HepG2 (cell line): ENCODE data around the gene SF1. TPM values are rescaled to one million over a fixed set of nuclear protein-coding genes. Genes with fewer than 3 reads are reported as not detected.

Experiments
- AGO2 ChIP-seq: fragments of 200-400 bp; formaldehyde crosslinking; optimal IDR thresholded peaks from 2 replicates; pipeline ENCODE3; 2017; ENCODE audit warnings: mild to moderate bottlenecking, low read depth, low read length, moderate library complexity
- ELF4 ChIP-seq: sonication (generic); formaldehyde crosslinking; IDR thresholded peaks from 2 replicates; pipeline ENCODE4 v1.5.0; 2020; ENCODE audit warnings: missing genetic modification reagents, mild to moderate bottlenecking, moderate library complexity, borderline replicate concordance
- IRX3 ChIP-seq: sonication (generic); formaldehyde crosslinking; IDR thresholded peaks from 2 replicates; pipeline ENCODE4 v1.8.1; 2023; ENCODE audit warnings: mild to moderate bottlenecking, low read depth, missing genetic modification reagents, borderline replicate concordance
- KLF6 ChIP-seq: IDR thresholded peaks from 2 replicates; pipeline ENCODE4 v1.8.0; 2016; ENCODE audit warnings: missing biosample characterization, missing genetic modification reagents
- POLR2G ChIP-seq: fragments of 200-400 bp; formaldehyde crosslinking; IDR thresholded peaks from 2 replicates; pipeline ENCODE4 v1.6.1; 2018; ENCODE audit warnings: mild to moderate bottlenecking, low read depth, low read length, moderate library complexity
- SIN3B ChIP-seq: fragments of 150-350 bp; IDR thresholded peaks from 2 replicates; pipeline ENCODE4 v1.6.1; 2014; ENCODE audit warnings: low read length
- ZNF251 ChIP-seq: sonication (generic); formaldehyde crosslinking; IDR thresholded peaks from 2 replicates; pipeline ENCODE4 v1.9.0; 2021; ENCODE audit warnings: mild to moderate bottlenecking, missing genetic modification reagents
- ZNF546 ChIP-seq: sonication (generic); formaldehyde crosslinking; conservative IDR thresholded peaks from 2 replicates; pipeline ENCODE4 v1.8.1; 2023; ENCODE audit warnings: mild to moderate bottlenecking, missing genetic modification reagents
- ZNF691 ChIP-seq: sonication (generic); formaldehyde crosslinking; IDR thresholded peaks from 2 replicates; pipeline ENCODE4 v1.4.0; 2020; ENCODE audit warnings: missing genetic modification reagents, low read depth, mild to moderate bottlenecking, borderline replicate concordance
- polyA plus RNA-seq, 8 experiments: library from polyadenylated mRNA; depleted of rRNA in 3 of 8; stranded (reverse) in 7 of 8; unstranded in 1 of 8; fragments of >200 nt; fragmentation: Illumina TruSeq in 4 of 8; extraction: Trizol in 4 of 8; gene quantifications; 2 replicates each; pipeline versions ENCODE4 v1.2.1 to v1.2.3, GENCODE V29; 2011 to 2016; ENCODE audit warnings: low read depth in 4 of 8, missing spikeins in 1 of 8, mixed read lengths in 1 of 8; ENCODE audit not compliant: insufficient read depth in 1 of 8
- total RNA-seq, 5 experiments: library from RNA; depleted of rRNA; stranded (reverse); fragments of >200 nt; fragmentation: Illumina TruSeq; extraction: Trizol; gene quantifications; 2 replicates each; pipeline ENCODE4 v1.2.3, GENCODE V29; 2016; ENCODE audit warnings: low read depth in 1 of 5
- TF ChIP-seq, protein P1 (sequence below): sonication (generic); formaldehyde crosslinking; IDR thresholded peaks from 2 replicates; pipeline ENCODE4 v1.4.0; 2020; ENCODE audit warnings: missing genetic modification reagents

The SF1 gene
- total and polyA plus RNA-seq, 2 of the 13 experiments (the other 11 are each of a cell fraction or from before 2014, with no cell fraction given) = 55.5 to 70.4 TPM

GRCh38 chr11:64765851-64766665, 12.3 kb downstream of the SF1 start (continued):
- TF ChIP-seq, protein P1, sequence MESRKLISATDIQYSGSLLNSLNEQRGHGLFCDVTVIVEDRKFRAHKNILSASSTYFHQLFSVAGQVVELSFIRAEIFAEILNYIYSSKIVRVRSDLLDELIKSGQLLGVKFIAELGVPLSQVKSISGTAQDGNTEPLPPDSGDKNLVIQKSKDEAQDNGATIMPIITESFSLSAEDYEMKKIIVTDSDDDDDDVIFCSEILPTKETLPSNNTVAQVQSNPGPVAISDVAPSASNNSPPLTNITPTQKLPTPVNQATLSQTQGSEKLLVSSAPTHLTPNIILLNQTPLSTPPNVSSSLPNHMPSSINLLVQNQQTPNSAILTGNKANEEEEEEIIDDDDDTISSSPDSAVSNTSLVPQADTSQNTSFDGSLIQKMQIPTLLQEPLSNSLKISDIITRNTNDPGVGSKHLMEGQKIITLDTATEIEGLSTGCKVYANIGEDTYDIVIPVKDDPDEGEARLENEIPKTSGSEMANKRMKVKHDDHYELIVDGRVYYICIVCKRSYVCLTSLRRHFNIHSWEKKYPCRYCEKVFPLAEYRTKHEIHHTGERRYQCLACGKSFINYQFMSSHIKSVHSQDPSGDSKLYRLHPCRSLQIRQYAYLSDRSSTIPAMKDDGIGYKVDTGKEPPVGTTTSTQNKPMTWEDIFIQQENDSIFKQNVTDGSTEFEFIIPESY (CRISPR knock-in tag) = peak; percentile 81
- TF ChIP-seq ZNF251 (CRISPR knock-in tag) = no peak
- TF ChIP-seq AGO2 = peak; percentile 76
- TF ChIP-seq ELF4 (CRISPR knock-in tag) = no peak
- no peak for TF ChIP-seq ZNF546 (CRISPR knock-in tag)
- no peak for TF ChIP-seq SIN3B
- 0 out of 2 replicates have a peak, but pooled peaks have one; percentile 37 for TF ChIP-seq POLR2G
- no peak for TF ChIP-seq KLF6
- no peak for TF ChIP-seq ZNF691 (CRISPR knock-in tag)
- TF ChIP-seq IRX3 = no peak
